Stimulated activated effector memory CD8-positive, alpha-beta T cell treated with anti-CD3 and anti-CD28 coated beads, Interleukin-12 subunit alpha, Interleukin-12 subunit beta, amount 100 ng/mL, for 72 hours (primary cell): ENCODE measurements around the gene ASB13.
A peak's percentile ranks its signal among the peaks of the same experiment; 100 is the strongest.
"Not testable (repeated sequence)": the region's sequence is repeated elsewhere in the genome, so short reads cannot be mapped to it uniquely, and the experiment has no call there.

ENCODE experiments used
- ATAC-seq: fragments of 150-1000 bp; cut with Tn5 transposase; 2 replicates; pipeline ENCODE4 v1.10.0; 2021
- DNase-seq, 2 donors: peaks; one replicate each; pipeline ENCODE4 v3.0.0; 2021 to 2022; ENCODE audit warnings: low spot score in 2 of 2
- H3K27ac Mint-ChIP-seq: one replicate; pipeline ENCODE4 v1.8.0; 2022; ENCODE audit warnings: mild to moderate bottlenecking, mixed read lengths
- H3K36me3 Mint-ChIP-seq: one replicate; pipeline ENCODE4 v1.8.0; 2022; ENCODE audit warnings: mild to moderate bottlenecking, mixed read lengths
- H3K4me1 Mint-ChIP-seq: one replicate; pipeline ENCODE4 v1.8.0; 2022; ENCODE audit warnings: mixed read lengths
- H3K4me3 Mint-ChIP-seq: one replicate; pipeline ENCODE4 v1.8.0; 2022; ENCODE audit warnings: mild to moderate bottlenecking, mixed read lengths
- H3K9me3 Mint-ChIP-seq: one replicate; pipeline ENCODE4 v1.8.0; 2022; ENCODE audit warnings: mixed read lengths

ASB13 gene

GRCh38 chr10:5625992-5626777, 40.2 kb downstream of the ASB13 start:
- H3K36me3 Mint-ChIP-seq: peaks cover 22% of the 10 kb centered on the region
- H3K4me3 Mint-ChIP-seq: no peak overlapping the region
- H3K9me3 Mint-ChIP-seq: no peaks in the 10 kb centered on the region
- ATAC-seq: peak; percentile 69
- peak in 1 of 2 donors; percentile 69 for DNase-seq
- H3K4me1 Mint-ChIP-seq: peaks cover 22% of the 10 kb centered on the region
- H3K27ac Mint-ChIP-seq: no peak overlapping the region

DNA sequence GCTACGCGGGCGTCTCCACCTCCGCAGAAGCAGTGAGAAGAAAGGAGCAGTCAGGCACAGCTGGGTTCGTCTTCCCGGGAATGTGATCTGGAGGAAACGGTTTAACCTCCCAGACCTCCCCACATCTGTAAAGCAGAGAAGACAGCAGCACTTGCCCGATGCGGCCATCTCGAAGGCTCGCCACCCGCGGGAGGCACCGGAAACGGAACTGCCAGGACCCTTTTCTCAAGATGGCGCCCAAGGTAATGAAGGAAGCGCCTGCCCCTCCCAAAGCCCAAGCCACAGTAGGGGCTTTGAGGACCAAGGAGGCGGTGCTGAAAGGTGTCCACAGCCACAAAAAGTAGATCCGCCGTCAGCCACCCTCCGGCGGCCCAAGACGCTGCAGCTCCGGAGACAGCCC, 41.7 kb downstream of the ASB13 start:
- Mint-ChIP-seq H3K27ac (no peak overlapping the region), H3K9me3 (no peaks in the 10 kb centered on the region), H3K36me3 (peaks cover 20% of the 10 kb centered on the region), H3K4me1 (peaks cover 22% of the 10 kb centered on the region), H3K4me3 (no peak overlapping the region)
- DNase-seq (no peak), ATAC-seq (no peak)

- Mint-ChIP-seq H3K36me3 (peaks cover 5% of the 10 kb centered on the region), H3K4me3 (no peak overlapping the region), H3K9me3 (no peaks in the 10 kb centered on the region), H3K27ac (no peak overlapping the region), H3K4me1 (peaks cover 13% of the 10 kb centered on the region)
- DNase-seq (peak; percentile 70 to 90), ATAC-seq (peak; percentile 84)
These were observed 43.2 kb downstream of the ASB13 start for GRCh38 chr10:5623081-5623748.

DNA sequence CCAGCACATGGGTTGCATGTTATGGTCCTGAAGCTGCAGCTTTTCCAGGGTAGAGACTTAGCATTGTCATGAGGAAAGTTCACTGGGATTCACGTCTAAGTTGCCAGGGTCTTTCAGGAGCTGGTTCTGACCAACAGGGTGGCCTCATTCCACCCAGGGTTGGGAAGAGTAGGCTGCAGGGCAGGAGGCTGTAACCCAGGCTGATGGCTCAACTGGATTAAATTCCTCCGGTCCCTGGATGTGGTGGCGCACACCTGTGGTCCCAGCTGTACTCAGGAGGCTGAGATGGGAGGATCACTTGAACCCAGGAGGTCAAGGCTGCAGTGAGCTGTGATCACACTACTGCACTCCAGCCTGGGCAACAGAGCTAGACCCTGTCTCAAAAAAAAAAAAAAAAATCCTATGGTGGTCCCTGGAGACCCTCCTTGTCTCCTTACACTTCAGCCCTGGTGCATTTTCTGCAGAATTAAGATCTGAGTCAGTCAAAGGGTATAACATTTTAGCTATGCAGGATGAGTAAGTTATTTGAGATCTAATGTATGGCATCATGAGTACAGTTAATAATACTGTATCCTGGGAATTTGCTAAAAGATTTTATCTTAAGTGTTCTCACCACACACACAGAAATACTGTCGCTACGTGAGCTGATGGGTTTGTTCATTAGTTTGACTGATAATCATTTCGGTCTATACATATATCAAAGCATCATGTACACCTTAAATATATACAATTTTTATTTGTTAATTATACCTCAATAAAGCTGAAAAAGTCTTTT, 44.0 kb downstream of the ASB13 start:
- Mint-ChIP-seq H3K36me3 (no peaks in the 10 kb centered on the region), H3K27ac (no peak overlapping the region), H3K4me3 (no peak overlapping the region), H3K4me1 (peaks cover 13% of the 10 kb centered on the region), H3K9me3 (no peaks in the 10 kb centered on the region)
- no peak for DNase-seq
- no peak for ATAC-seq

DNA sequence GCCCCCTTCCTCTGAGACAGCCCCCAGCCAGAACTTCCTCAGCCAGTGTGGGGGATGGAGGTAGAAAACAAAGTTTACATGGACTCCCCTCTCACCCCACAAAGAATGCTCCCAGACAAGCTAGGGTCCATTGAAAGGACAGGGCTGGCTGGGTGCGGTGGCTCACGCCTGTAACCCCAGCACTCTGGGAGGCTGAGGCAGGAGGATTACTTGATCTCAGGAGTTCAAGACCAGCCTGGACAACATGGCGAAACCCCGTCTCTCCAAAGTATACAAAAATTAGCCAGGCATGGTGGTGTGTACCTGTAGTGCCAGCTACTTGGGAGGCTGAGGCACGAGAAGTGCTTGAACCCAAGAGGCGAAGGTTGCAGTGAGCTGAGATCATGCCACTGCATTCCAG, 45.0 kb downstream of the ASB13 start:
- not testable (repeated sequence) for H3K36me3 Mint-ChIP-seq, DNase-seq, ATAC-seq, H3K9me3 Mint-ChIP-seq, H3K27ac Mint-ChIP-seq, H3K4me3 Mint-ChIP-seq
- peaks cover 10% of the 10 kb centered on the region for H3K4me1 Mint-ChIP-seq

DNA sequence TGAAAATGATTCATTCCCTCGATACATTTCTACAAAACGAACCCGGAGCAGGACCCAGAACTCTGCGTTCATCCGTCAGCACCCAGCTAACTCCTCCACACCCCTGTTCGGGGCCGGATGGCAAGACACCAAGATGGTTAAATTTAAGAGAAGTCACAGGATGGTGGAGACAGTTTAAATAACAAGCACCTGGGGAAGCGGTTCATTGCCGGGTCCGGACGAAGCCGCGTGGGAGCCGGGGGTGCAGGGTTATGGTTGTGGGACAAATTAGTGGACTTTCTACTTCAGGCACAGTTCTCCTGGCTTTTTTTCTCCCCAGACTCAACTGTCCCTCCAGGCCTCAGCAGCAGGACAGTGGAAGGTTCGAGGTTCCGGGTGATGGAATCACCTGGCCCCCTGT, 45.4 kb downstream of the ASB13 start:
- Mint-ChIP-seq H3K9me3 (no peaks in the 10 kb centered on the region), H3K27ac (no peak overlapping the region), H3K4me3 (no peak overlapping the region), H3K4me1 (peaks cover 7% of the 10 kb centered on the region), H3K36me3 (no peaks in the 10 kb centered on the region)
- DNase-seq (no peak), ATAC-seq (no peak)

DNA sequence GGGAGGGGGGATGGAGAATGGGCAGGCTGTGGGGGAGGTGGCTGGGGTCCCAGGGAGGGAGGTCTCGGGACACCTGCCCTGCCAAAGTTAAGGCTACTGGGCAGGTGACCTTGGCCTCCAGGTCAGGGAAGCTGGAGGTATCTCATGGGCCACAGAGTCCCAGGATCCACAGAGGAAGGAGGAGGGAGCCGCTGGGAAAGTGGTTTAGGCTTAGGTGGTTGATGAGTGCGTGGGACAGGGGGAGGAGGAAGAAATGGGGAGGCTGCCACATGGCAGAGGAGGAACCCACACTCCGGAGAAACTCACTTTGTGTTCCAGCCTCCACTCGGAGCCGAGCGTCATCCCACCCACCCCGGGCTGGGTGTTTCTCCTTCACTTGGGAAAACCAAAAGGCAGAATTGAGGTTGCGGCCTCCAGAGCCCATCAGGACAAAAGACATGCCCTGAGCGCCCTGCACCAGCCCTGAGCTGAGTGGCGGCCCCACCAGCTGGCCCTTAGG, 46.1 kb downstream of the ASB13 start:
- no peak overlapping the region for H3K4me3 Mint-ChIP-seq
- ATAC-seq (no peak), DNase-seq (no peak)
- no peaks in the 10 kb centered on the region for H3K36me3 Mint-ChIP-seq
- no peak overlapping the region for H3K27ac Mint-ChIP-seq
- H3K4me1 Mint-ChIP-seq: peaks cover 7% of the 10 kb centered on the region
- no peaks in the 10 kb centered on the region for H3K9me3 Mint-ChIP-seq

GRCh38 chr10:5619362-5620211, 46.8 kb downstream of the ASB13 start:
- peaks cover 7% of the 10 kb centered on the region for H3K4me1 Mint-ChIP-seq
- H3K9me3 Mint-ChIP-seq: no peaks in the 10 kb centered on the region
- H3K27ac Mint-ChIP-seq: no peak overlapping the region
- DNase-seq (no peak), ATAC-seq (no peak)
- H3K4me3 Mint-ChIP-seq: no peak overlapping the region
- no peaks in the 10 kb centered on the region for H3K36me3 Mint-ChIP-seq

- Mint-ChIP-seq H3K4me3 (no peak overlapping the region), H3K36me3 (no peaks in the 10 kb centered on the region), H3K9me3 (no peaks in the 10 kb centered on the region), H3K4me1 (peaks cover 7% of the 10 kb centered on the region), H3K27ac (no peak overlapping the region)
- DNase-seq: no peak
- no peak for ATAC-seq
These were observed 47.6 kb downstream of the ASB13 start for GRCh38 chr10:5618829-5619228.

DNA sequence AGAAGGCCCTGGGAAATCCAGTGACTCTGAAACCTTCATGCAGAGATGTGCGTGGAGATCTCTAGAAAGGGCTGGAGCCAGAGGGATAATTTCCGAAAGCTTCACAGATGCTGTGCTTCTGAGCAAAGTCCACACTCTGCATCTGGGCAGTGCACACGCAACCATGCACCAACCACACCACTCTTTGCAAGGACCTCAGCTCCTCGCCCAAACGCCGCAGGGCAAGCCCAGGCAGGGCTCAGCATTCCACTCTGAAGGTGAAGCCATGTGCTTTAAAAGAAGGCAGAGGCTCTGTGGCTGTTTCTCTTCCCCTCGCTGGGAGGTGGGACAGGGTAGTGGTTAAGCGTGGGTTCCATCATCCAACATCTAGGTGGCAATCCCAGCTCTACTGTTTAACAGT, 48.4 kb downstream of the ASB13 start:
- Mint-ChIP-seq H3K27ac (no peak overlapping the region), H3K4me1 (peaks cover 2% of the 10 kb centered on the region), H3K9me3 (no peaks in the 10 kb centered on the region), H3K36me3 (no peaks in the 10 kb centered on the region), H3K4me3 (no peak overlapping the region)
- ATAC-seq (no peak), DNase-seq (no peak)

GRCh38 chr10:5617521-5617920, 48.9 kb downstream of the ASB13 start:
- Mint-ChIP-seq H3K4me3 (no peak overlapping the region), H3K36me3 (no peaks in the 10 kb centered on the region), H3K9me3 (no peaks in the 10 kb centered on the region), H3K4me1 (no peaks in the 10 kb centered on the region), H3K27ac (no peak overlapping the region)
- ATAC-seq (no peak), DNase-seq (no peak)

- no peaks in the 10 kb centered on the region for H3K36me3 Mint-ChIP-seq
- H3K4me1 Mint-ChIP-seq: no peaks in the 10 kb centered on the region
- ATAC-seq (no peak), DNase-seq (no peak)
- H3K9me3 Mint-ChIP-seq: no peaks in the 10 kb centered on the region
- H3K27ac Mint-ChIP-seq: no peak overlapping the region
- no peak overlapping the region for H3K4me3 Mint-ChIP-seq
These were observed 49.6 kb downstream of the ASB13 start for GRCh38 chr10:5616836-5617235.

GRCh38 chr10:5616046-5616445, 50.3 kb downstream of the ASB13 start:
- DNase-seq (no peak), ATAC-seq (no peak)
- H3K9me3 Mint-ChIP-seq: no peaks in the 10 kb centered on the region
- no peaks in the 10 kb centered on the region for H3K4me1 Mint-ChIP-seq
- H3K4me3 Mint-ChIP-seq: no peak overlapping the region
- no peaks in the 10 kb centered on the region for H3K36me3 Mint-ChIP-seq
- no peak overlapping the region for H3K27ac Mint-ChIP-seq

DNA sequence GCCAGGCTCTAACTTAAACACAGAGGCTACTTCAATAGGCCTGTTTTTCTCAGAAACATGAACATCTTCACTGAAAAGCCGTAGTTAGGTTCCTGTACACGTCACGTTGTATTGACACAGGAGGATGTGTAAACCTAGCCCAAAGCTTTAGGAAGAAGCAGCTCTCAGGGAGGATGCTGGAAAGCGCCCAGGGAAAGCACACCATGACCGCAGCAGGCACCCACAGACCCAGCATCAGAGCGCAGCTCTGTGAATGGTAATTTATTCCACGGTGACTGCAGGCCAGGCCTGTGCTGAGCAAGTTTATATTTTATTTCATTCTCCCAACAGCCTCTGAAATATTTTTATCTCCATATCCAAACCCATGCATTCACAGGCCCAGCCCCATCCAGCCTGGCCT, 51.1 kb downstream of the ASB13 start:
- ATAC-seq (no peak), DNase-seq (no peak)
- H3K4me3 Mint-ChIP-seq: no peak overlapping the region
- no peaks in the 10 kb centered on the region for H3K9me3 Mint-ChIP-seq
- no peaks in the 10 kb centered on the region for H3K4me1 Mint-ChIP-seq
- H3K36me3 Mint-ChIP-seq: no peaks in the 10 kb centered on the region
- H3K27ac Mint-ChIP-seq: no peak overlapping the region
